GM19043 (cell line): Measurements from ENCODE around the gene FGF11.
"Not testable (repeated sequence)": the region's sequence is repeated elsewhere in the genome, so short reads cannot be mapped to it uniquely, and the experiment has no call there.

Source experiments
- ATAC-seq: cut with Tn5 transposase; IDR thresholded peaks from one replicate; pipeline ENCODE4 v1.9.1; 2021; ENCODE audit warnings: low read depth; ENCODE audit not compliant: unreplicated experiment

Gene FGF11

DNA sequence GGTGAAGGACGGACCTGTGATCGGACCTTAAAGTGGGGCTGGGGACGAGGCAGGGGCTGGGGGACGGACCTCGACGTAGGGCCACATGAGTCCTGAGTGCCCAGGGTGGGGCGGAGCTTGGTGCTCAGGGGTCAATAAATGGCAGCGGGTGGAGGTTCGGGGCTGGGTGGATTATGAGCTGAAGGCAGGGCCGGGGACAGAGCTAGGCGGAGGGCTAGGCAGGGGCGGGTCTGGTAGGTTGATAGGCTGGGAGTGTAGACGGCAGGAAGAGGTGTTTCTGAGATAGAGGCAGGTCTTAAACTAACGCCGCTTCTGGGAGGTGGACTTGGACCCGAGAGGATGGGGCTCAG lies 6.3 kb downstream of the FGF11 start:
- no peak for ATAC-seq

GRCh38 chr17:7448461-7448860 lies 9.1 kb downstream of the FGF11 start:
- no peak for ATAC-seq

GRCh38 chr17:7459961-7460545 lies 20.7 kb downstream of the FGF11 start:
- ATAC-seq: no peak

- no peak for ATAC-seq
Observed at GRCh38 chr17:7460850-7461660, 21.7 kb downstream of the FGF11 start.

DNA sequence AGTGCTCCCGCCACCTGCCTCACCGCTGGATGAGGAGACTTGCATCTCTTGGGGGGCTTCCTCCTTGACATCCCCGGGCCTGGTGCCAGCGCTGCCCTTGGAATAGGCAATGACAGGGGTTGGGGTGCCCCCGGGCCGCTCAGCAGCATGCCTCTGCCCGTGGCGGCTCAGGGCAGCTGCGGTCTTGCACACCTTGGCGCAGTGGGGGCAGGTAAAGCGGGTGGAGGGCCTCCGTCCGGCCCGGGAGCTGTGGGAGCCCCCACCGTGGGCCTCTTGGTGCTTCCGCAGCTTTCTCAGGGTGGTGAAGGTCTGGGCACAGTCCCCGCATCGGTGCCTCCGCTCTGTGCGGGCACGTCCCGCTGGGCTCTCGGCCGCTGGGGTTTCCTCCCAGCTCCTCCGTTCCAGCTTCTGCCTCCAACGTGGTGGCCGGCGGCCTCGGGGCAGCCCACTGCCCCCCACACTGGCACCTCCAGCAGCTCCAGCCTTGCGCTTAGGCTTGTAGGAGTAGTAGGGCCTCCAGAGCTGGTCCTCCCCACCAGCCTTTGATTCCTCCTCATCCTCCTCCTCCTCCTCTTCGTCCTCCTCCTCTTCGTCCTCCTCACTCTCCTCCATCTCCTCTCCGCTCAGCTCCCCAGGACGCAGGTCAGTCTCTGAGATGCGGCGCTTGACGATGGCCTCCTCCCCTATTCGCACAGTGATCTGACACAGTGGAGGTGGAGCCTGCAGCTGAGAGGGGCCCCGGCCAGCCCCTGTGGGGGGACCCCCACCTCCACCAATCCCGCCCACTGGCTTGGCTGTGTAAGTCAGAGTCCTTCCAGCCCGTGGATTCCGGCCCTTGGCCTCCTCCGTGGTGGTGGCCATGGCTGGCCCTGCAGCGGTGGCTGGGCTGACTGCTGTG lies 23.4 kb downstream of the FGF11 start:
- no peak for ATAC-seq

DNA sequence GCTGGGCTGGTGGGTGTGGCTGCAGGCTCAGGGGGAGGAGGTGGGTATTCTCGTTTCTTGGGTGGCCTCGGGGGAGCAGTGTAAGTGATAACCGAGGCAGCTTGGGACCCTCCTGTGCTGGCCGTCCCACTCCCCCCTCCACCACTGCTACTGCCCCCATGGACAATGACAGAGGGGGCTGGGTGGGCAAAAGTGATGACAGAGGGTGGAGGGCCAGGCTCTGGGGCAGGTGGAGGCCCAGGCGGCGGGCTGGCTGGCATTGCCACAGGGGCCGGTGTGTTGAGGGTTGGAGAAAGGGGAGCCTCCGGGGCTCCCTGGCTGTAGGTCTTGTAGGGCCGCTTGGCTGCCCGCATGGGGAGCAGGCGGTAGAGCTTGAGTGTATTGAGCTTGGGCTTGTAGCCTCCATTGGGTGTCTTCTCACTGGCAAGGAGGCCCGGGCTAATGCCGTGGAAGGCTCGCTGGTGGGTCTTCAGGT lies 24.1 kb downstream of the FGF11 start:
- ATAC-seq: no peak

DNA sequence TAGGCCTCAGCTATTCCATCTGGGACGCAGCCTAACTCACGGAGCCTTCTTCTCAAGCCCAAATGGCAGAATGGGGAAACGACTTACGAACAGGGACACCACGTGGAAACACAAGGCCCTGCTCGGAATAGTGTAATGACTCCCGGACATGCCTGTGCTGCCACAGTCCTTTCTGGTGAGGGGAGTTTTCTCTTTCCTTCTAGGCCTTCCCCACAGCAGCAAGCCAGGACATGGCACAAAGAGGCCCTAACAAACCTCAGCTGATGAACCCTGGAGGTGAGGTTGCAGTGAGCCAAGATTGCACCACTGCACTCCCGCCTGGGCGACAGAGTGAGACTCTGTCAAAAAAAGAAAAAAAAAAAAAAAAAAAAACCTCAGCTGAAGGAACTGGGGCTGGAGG lies 24.8 kb downstream of the FGF11 start:
- no peak for ATAC-seq

- ATAC-seq: no peak
Observed at GRCh38 chr17:7465597-7466275, 26.4 kb downstream of the FGF11 start.

DNA sequence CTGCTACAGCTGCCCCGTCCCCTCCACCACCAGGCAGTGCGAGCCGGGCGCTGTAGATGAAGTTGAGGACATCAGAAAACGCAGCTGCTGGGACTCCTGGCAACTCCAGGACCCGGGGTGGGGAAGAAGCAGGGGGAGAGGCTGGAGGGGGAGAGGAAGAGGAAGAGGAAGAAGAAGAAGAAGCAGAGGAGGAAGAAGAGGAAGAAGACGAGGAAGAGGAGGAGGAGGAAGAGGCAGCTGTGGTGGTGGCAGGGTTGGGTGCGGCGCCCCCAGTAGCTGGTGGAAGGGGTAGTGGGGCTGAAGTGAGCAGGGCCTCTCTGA lies 27.0 kb downstream of the FGF11 start:
- ATAC-seq: no peak

DNA sequence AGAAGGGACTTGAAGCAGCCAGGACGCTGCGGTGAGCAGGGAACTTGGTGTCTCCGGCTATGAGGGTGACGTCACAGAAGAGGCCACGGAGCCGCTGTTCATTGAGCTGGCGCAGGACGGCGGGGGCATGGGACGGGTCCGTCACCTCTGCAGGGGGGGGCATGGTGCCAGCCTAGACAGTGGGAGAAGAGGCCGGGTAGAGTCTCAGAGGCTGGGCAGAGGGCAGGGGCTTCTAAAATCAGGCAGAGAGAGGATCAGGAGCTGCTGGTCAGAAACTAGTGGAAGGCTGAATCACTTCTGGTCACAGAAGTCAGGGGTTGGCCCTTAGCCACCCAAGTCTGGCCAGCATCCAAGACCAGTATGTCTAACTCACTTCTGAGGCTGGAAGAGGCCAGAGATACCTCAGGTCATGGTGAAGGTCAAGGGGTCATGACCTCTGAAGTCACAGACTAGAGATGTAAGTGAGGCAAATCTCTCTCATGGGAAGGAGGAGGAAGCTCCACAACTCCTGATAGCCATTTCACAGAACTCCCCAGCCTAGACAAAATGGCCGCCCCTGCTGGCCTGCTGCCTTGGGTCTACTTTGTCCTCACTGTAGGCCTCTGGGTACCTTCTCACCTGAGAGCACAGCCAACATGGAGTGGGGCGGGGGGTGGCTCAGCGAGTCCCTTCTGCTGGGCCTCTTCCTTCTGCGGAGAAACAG lies 27.5 kb downstream of the FGF11 start:
- ATAC-seq: no peak

GRCh38 chr17:7467498-7467897 lies 28.2 kb downstream of the FGF11 start:
- no peak for ATAC-seq

GRCh38 chr17:7468290-7468689 lies 29.0 kb downstream of the FGF11 start:
- no peak for ATAC-seq

GRCh38 chr17:7468804-7469389 lies 29.6 kb downstream of the FGF11 start:
- ATAC-seq: no peak

- not testable (repeated sequence) for ATAC-seq
Observed at GRCh38 chr17:7469843-7470242, 30.5 kb downstream of the FGF11 start.

GRCh38 chr17:7470457-7470973 lies 31.2 kb downstream of the FGF11 start:
- ATAC-seq: not testable (repeated sequence)

DNA sequence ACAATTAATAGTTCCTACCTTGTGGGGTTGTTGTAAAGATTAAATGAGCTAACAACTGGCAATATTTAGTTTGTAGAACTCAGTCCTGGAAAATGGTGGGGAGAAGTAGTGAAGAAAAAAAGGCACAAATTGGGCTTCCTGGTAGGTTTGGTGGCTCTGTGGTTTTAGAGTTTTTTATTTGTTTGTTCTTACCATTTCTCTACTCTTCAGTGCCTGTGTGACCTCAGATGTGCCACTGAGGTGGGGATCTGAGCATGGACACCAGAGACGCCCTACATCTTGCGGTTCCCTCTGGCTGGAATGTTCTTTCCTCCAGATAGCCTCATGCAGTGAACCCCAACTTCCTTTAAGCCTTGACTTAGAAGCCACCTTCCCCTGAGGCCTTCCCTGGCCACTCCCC lies 32.4 kb downstream of the FGF11 start:
- no peak for ATAC-seq

DNA sequence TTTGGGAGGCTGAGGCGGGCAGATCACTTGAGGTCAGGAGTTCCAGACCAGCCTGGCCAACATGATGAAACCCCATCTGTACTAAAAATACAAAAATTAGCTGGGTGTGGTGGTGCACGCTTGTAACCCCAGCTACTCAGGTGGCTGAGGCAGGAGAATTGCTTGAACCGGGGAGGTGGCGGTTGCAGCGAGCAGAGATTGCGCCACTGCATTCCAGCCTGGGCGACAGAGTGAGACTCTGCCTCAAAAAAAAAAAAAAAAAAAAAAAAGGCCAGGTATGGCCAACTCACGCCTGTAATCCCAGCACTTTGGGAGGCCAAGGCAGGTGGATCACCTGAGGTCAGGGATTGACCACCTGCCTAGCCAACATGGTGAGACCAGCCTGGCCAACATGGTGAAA lies 35.5 kb downstream of the FGF11 start:
- ATAC-seq: not testable (repeated sequence)

DNA sequence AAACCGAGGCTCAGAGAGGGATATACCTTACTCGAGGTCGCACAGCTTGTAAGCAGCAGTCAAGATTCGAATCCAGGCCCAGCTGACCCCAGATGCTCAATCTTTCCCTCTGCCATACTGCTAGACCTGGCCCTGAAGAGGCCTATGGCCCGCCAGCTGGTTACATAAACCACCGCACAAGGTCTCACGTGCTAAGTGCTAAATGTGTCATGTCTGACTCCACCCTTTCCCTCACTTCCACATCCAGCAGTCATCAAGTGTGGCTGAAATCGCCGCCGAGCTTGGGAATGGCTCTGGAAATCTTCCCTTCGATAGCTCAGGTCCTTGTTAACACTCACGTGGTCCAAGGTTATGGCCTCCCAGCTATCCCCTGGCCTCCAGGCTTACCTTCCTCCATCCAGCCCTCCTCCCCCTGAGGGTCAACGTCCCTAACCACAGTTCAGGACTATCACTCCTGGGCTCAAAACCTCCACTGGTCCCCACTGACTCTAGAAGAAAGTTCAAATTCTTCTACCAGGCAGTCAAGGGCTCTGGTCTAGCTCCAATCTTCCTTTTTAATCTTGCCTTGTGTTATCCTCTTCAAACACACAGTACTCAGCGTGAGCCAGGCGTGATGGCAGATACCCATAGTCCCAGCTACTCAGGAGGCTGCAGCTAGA lies 36.6 kb downstream of the FGF11 start:
- ATAC-seq: no peak

DNA sequence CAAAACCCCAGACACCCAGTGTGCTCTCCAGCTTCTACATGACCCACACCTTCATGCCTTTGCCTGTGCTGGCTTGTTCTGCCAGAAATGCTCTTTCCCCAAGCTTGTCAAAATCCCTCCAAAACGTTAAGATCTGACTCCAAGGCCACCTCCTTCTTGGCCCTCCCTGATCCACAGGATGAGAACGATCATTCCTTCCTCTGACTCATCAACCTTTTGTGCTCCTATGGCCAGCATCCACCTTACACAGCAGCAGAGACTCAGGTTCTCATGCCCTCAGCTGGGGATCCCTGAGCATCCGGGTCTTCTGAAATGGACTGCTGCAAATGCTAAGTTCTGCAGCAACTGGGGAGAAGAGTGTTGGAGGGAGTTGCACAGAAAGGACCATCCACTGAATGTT lies 37.2 kb downstream of the FGF11 start:
- ATAC-seq: no peak
